ENCODE results near the gene BDNF.

BDNF gene

GRCh38 chr11:27692781-27693180 is 7.5 kb downstream of the BDNF start:
- no peaks in the 10 kb centered on the region for H3K27me3 ChIP-seq (ENCODE audit: insufficient read depth, low read depth)
- H3K36me3 ChIP-seq (ENCODE audit: insufficient read depth) = no peaks in the 10 kb centered on the region
- no peak overlapping the region for H3K4me2 ChIP-seq
- H3K9ac ChIP-seq = no peak overlapping the region
- H2AFZ ChIP-seq (ENCODE audit: low read depth) = no peak overlapping the region
- H3K4me3 ChIP-seq (IDR thresholded peaks at IDR 0.05; ENCODE audit: insufficient read depth, low read depth, low read length) = no peak overlapping the region
- H3K4me1 ChIP-seq (ENCODE audit: low read depth, poor library complexity, severe bottlenecking) = no peaks in the 10 kb centered on the region
- no peak overlapping the region for H3K27ac ChIP-seq
- TF ChIP-seq CTCF (conservative IDR thresholded peaks at IDR 0.05; ENCODE audit: low read depth, low read length) = no peak
- H3K79me2 ChIP-seq (ENCODE audit: insufficient read depth, low read depth) = no peaks in the 10 kb centered on the region
- no peaks in the 10 kb centered on the region for H4K20me1 ChIP-seq (ENCODE audit: insufficient read depth)

- no peak overlapping the region for H3K4me2 ChIP-seq
- no peaks in the 10 kb centered on the region for H3K36me3 ChIP-seq (ENCODE audit: insufficient read depth)
- no peak overlapping the region for H3K4me3 ChIP-seq (IDR thresholded peaks at IDR 0.05; ENCODE audit: insufficient read depth, low read depth, low read length)
- H4K20me1 ChIP-seq (ENCODE audit: insufficient read depth) = no peaks in the 10 kb centered on the region
- H3K27me3 ChIP-seq (ENCODE audit: insufficient read depth, low read depth) = no peaks in the 10 kb centered on the region
- no peaks in the 10 kb centered on the region for H3K4me1 ChIP-seq (ENCODE audit: low read depth, poor library complexity, severe bottlenecking)
- no peak overlapping the region for H3K27ac ChIP-seq
- H3K9ac ChIP-seq = no peak overlapping the region
- H2AFZ ChIP-seq (ENCODE audit: low read depth) = no peak overlapping the region
- no peak for TF ChIP-seq CTCF (conservative IDR thresholded peaks at IDR 0.05; ENCODE audit: low read depth, low read length)
- H3K79me2 ChIP-seq (ENCODE audit: insufficient read depth, low read depth) = no peaks in the 10 kb centered on the region
Observed at GRCh38 chr11:27688076-27688475, 12.2 kb downstream of the BDNF start.

DNA sequence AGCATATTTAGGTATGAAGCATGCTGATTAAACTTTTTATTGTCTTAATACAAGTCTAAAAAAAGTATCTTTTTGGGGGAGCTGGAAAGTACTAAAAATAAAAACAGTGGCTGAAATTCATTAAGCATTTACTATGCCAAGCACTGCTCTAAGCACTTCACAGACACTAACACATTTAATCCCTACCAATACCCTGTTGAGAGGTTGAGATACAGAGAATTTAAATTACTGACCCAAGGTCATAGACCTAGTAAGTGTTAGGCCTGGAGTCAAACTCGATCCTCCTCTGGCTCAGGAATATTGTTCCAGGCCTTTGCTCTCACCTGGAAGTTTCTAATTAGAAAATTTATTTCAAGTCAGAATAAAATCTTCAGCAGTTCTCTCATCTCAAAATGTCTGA is 18.6 kb downstream of the BDNF start:
- Histone ChIP-seq H4K20me1 (ENCODE audit: insufficient read depth) (no peaks in the 10 kb centered on the region), H2AFZ (ENCODE audit: low read depth) (no peak overlapping the region), H3K9ac (no peak overlapping the region), H3K27ac (no peak overlapping the region), H3K4me3 (IDR thresholded peaks at IDR 0.05; ENCODE audit: insufficient read depth, low read depth, low read length) (no peak overlapping the region), H3K27me3 (ENCODE audit: insufficient read depth, low read depth) (no peaks in the 10 kb centered on the region), H3K4me2 (no peak overlapping the region), H3K79me2 (ENCODE audit: insufficient read depth, low read depth) (no peaks in the 10 kb centered on the region), H3K36me3 (ENCODE audit: insufficient read depth) (no peaks in the 10 kb centered on the region), H3K4me1 (ENCODE audit: low read depth, poor library complexity, severe bottlenecking) (no peaks in the 10 kb centered on the region)
- no peak for TF ChIP-seq CTCF (conservative IDR thresholded peaks at IDR 0.05; ENCODE audit: low read depth, low read length)

DNA sequence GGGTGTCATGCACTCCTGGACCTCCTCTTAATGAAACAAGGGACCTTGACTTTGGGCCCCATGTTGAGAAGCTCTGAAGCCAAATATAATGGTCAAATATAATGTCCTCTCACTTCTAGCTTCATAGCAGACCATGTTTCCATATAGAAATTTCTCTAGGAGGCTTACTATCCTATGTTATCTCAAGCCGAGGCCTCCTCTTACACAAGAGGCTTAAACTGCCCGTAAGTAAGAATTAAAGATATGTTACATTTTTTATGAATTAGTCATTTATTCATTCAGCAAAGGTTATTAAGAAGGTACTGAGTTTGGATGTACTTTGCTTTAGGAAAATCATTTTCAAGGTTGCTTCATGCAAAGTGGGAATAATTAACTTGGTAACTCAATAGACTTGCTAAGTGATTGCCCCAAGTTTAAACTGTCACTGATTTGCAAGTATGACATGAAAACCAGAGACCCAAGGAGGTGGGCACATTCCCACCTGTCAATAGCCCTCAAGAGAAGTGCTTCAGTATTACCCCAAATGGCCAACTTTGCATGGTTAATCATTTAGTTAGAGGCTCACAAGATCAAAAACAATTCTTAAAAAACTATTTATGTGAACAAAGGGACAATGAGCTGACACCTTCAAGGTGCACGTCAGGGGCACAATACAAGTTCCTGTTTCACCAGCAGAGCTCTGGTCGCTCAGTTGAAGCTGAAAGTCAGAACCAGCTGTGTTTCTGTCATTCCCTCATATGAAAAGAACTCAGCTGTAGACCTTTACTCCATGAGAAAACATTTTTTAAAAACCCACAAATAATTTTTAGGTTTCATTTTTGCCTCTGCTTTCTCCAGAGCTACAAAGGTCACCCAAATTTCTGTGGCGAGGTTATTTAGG is 20.9 kb downstream of the BDNF start:
- no peak overlapping the region for H3K27ac ChIP-seq
- no peak overlapping the region for H3K4me3 ChIP-seq (IDR thresholded peaks at IDR 0.05; ENCODE audit: insufficient read depth, low read depth, low read length)
- no peak for TF ChIP-seq CTCF (conservative IDR thresholded peaks at IDR 0.05; ENCODE audit: low read depth, low read length)
- H3K9ac ChIP-seq = no peak overlapping the region
- no peak overlapping the region for H2AFZ ChIP-seq (ENCODE audit: low read depth)
- no peak overlapping the region for H3K4me2 ChIP-seq
- no peaks in the 10 kb centered on the region for H3K4me1 ChIP-seq (ENCODE audit: low read depth, poor library complexity, severe bottlenecking)
- no peaks in the 10 kb centered on the region for H4K20me1 ChIP-seq (ENCODE audit: insufficient read depth)
- no peaks in the 10 kb centered on the region for H3K79me2 ChIP-seq (ENCODE audit: insufficient read depth, low read depth)
- no peaks in the 10 kb centered on the region for H3K27me3 ChIP-seq (ENCODE audit: insufficient read depth, low read depth)
- H3K36me3 ChIP-seq (ENCODE audit: insufficient read depth) = no peaks in the 10 kb centered on the region

All from KMS-11 (cell line).